Stimulated activated CD4-positive, alpha-beta T cell treated with anti-CD3 and anti-CD28 coated beads, Interleukin-2, amount 100 ng/mL, for 24 hours (primary cell): Measurements from ENCODE around the gene PPA2.

Source experiments
- DNase-seq, 2 donors: peaks; one replicate each; pipeline ENCODE4 v3.0.0-alpha.2; 2020

PPA2 gene

DNA sequence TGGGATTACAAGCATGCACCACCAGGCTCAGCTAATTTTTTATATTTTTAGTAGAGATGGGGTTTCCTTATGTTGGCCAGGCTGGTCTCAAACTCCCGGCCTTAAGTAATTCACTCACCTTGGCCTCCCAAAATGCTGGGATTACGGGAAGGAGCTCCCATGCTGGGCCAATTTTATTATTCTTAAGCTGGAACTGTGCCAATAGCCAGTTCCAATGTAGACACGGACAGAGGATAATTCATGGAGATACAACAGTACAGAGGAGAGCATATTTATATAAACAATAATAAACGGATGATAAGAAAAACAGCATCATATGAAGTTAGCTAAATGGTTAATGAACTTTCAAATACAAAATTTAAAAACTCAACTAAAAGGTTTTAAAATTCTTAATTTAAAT is 87.8 kb downstream of the PPA2 start:
- DNase-seq = no peak

DNA sequence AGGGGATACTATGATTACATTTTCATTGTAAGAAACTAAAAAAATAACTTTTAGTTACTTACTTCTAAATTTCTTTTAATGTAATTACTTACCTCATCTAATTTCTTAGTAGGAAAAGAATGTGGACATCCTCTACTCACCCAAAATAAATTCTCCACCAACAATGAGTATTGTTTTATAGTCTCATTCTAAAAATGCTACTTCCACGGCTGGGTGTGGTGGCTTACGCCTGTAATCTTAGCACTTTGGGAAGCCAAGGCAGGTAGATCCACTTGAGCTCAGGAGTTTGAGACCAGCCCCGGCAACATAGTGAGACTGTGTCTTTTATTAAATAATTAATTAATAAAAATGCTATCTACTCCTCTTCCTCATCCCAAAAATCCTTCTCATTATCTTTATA is 99.8 kb downstream of the PPA2 start:
- DNase-seq = no peak

- no peak for DNase-seq
Observed at GRCh38 chr4:105373324-105373723, 100.5 kb downstream of the PPA2 start.

GRCh38 chr4:105369988-105370387 is 103.9 kb downstream of the PPA2 start:
- DNase-seq = no peak

DNA sequence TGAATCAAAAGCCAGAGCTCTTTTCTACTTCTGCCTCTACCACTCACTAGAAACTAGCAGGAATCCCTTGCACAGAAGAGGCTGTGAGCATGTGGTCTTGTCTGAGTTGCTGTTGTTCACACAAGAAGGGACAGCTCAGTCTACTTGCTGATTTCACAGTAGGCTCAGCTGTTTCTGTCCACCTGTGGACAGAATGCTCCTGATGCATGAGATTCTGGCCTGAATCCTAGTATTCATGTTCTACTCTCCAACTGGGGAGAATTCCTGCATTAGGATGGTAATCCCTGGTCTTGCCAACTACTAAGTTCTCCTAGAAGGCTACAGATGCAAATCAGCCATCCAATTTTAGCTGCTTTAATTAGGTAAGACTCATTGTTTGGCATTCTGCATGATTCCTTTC is 112.8 kb downstream of the PPA2 start:
- DNase-seq = no peak

- no peak for DNase-seq
Observed at GRCh38 chr4:105357258-105357980, 116.4 kb downstream of the PPA2 start.

DNA sequence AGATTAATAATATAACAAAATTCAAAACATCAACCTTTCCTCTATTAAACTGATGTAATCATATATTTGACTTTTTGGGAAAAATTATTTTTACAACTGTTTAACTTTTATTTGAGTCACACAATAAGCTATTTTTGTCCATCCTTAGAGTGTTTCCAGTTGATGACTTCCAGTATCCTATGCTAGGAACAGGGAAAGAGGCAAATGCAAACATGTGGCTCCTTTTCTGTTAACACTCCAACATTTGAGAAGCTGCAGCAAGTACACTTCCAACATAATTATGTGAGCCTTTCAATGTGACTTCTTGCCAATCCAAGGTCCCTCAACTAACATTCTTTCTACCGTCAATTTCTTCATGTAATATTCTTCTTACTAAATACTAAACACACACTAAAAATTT is 117.7 kb downstream of the PPA2 start:
- no peak for DNase-seq

- no peak for DNase-seq
Observed at GRCh38 chr4:105352826-105353225, 121.0 kb downstream of the PPA2 start.

GRCh38 chr4:105351861-105352260 is 122.0 kb downstream of the PPA2 start:
- DNase-seq = no peak

DNA sequence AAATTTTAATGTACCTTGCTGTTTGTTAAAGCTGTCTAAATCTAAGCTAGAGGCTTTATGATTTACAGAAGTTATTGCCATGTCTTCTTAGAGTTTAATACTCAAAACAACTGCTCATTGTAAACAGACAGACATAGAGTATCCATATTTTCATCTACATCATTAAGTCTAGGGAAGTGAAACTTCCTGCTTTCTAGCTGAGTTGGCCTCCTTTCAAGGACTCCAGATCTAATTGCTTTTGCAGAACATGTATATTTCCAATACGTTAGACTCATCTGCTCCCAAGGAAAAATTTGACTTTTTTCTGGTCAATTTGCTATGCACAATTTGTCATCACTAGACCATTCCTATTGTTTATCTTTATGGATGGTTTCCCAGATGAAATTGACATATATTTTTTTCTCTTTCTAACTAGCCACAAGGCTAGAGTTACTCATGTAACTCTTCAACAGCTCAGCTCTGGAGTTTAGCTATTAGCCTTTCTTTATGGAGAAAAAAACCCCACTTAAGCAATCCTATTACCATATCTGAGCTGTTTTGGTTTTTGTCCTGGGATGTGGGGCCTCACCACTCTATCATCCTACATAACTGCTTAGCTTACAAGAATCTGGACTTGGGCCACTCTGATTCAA is 122.9 kb downstream of the PPA2 start:
- DNase-seq = no peak

DNA sequence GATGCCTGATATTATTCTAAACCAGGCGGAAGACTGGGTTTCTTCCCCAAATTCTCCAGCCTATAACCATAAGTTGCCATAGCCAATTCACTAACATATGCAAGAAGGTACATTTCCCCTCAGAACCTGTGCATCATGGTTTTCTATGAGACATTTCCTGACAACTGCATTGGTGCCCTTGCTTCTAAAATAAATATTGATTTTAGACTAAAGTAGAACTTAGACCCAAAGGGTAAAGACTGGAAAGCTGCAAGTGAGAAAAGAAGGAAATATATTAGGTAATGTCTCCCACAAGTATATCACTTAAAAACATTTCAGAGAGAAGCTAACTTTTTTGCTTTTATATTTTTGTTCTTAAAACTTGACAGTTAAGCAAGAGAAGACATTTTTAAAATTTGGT is 125.1 kb downstream of the PPA2 start:
- no peak for DNase-seq

DNA sequence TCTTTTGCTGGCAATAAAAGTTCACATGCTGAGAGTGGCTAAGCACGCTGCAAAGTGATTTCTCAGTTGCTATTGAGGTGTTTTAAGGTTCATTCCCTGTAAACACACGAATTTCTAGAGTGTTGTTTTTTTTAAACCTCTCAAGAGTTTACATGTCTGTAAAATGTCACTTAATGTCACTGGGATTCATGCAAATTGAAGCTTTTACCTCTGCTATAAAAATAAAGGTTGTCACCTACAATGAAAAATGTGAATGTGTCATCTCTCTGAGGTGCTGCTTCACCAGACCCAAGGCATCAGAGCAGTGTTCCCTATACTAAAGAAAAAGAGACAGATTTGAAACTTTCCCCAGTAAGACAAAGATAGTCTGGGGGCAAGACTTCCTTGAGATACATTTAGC is 127.0 kb downstream of the PPA2 start:
- no peak for DNase-seq

GRCh38 chr4:105345838-105346237 is 128.0 kb downstream of the PPA2 start:
- no peak for DNase-seq

DNA sequence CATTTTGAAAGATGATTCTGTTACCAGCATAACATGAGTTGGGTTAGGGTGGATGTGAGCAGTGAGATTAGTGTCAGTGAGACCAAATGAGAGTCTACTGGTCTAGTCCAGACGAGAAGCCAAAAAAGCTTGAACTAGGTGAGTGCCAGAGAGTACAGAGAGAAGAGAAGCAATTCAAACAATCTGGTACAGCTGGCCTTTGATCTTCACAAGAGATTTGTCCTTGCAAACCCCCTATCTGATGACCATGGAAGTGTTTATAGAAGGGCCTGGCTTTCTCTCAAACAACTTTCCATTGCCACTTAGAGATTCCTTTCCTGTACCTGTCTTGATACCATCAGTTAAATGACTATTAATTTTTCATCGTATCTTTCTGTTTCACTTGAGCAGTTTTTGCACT is 128.5 kb downstream of the PPA2 start:
- no peak for DNase-seq

DNA sequence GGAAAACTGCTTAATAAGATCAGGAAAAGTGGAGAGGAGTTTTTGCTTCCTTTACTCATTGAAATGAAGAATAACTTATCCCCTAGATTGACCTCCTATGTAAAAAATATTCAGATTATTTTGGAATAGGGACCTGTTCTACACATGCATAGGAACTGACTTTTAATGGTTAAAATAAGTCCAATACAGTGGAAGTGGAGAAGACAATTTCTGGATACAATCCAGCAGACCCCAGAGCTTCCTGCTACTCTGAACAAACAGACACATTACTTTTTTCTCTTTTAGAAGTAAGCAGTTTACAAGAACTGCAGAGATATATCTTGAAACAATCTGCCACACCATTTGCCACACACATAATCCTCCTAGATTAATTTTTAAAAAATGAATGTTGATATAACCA is 129.7 kb downstream of the PPA2 start:
- DNase-seq = no peak

DNA sequence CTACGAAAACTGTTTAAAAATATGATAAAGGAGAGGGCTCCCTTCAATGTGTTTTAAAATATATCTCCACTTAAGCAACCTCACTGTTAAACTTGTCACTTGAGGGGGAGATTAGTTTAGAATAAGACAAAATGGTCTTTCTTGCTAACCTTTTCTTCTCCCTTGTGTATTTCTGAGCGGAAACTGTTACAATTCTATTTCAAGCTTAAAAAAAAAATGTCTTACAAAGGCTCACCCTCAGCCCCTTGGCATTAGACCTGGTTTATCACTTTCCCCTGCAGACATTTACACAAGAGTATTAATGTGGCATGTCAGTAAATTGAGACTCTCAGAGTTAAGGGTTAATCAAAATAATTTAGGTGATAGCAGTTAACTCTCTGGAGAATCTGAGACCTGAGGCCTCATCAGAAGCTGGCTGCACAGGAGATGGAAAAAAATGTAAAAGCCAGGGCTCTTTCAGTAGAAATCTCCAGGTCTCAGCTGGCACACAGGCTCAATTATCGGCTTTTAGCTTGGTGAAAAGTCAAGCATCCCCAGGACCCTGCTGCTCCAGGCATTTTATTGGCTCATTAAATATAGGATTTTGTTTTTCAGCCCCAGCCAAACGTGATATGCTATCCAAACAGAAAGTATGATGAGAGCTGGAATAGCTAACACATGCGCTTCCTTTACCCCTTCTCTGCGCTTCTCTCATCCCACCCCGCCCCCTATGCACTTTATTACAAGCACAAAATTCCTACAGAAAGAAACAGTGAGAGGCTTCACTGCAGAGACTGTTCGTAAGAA is 130.5 kb downstream of the PPA2 start:
- no peak for DNase-seq

- DNase-seq = no peak
Observed at GRCh38 chr4:105329081-105329480, 144.8 kb downstream of the PPA2 start.

DNA sequence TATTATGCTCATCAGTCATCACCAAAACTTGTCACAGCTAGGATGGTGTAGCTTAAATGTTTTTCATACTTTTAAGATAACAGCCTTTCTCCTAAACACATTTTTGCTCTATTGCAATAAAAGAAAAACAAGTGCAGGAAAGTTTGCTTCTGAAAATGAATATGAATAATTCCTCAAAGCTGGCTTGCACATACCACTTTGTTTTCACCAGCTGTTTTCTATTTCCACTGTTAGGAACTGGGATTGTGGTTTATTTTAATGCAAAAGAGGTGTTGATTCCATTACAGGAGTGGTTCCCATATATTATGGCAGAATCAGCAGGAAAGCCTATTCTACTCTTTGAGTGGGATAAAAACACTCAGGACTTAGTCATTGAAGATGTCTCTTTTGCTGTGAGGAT is 145.9 kb downstream of the PPA2 start:
- DNase-seq = no peak

DNA sequence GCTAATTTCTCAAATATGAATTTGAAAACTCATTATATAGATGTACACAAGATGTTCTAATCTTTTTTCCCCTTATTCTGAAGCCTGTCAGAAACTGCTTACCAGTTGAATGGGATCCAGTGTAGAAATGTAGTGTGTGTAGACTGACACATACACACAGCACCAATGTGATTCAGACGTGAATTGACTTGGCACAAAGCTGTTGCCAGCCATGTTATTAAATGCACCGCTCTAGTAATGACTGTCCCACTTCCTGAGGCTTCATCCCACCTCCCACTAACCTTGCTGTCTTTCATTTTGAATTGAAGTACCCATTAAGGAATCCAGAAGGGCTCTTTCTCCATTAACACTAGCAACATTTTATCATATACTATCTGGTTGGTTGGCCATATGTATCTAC is 146.6 kb downstream of the PPA2 start:
- no peak for DNase-seq
